Neural cell (in vitro differentiated cells): ENCODE measurements around the gene NFIA. TPM values are rescaled to one million over a fixed set of nuclear protein-coding genes. Genes with fewer than 3 reads are reported as not detected.
"Not testable (repeated sequence)": the region's sequence is repeated elsewhere in the genome, so short reads cannot be mapped to it uniquely, and the experiment has no call there.

Experiments used
- H2AFZ ChIP-seq: fragments of 200-600, 300-800 bp; sonication (generic), shearing (Covaris generic); 2 replicates; pipeline ENCODE4 v1.6.0; 2014; ENCODE audit warnings: low read depth, mild to moderate bottlenecking, antibody characterized with exemption, low read length, moderate library complexity
- H3F3A ChIP-seq: fragments of 200-600 bp; shearing (Covaris generic); 2 replicates; pipeline ENCODE4 v1.6.1; 2016; ENCODE audit warnings: mild to moderate bottlenecking, moderate library complexity, mixed read lengths, antibody characterized with exemption, low read length; ENCODE audit not compliant: insufficient read depth, poor library complexity, severe bottlenecking
- H3K27ac ChIP-seq: fragments of 200-600, 300-800 bp; sonication (generic), shearing (Covaris generic); 2 replicates; pipeline ENCODE4 v1.5.1; 2014; ENCODE audit warnings: mild to moderate bottlenecking, low read length, moderate library complexity
- H3K27me3 ChIP-seq: fragments of 300-800, 200-600 bp; sonication (generic), shearing (Covaris generic); 2 replicates; pipeline ENCODE4 v1.6.0; 2014; ENCODE audit warnings: mild to moderate bottlenecking, low read depth, low read length, moderate library complexity; ENCODE audit not compliant: insufficient read depth
- H3K36me3 ChIP-seq: fragments of 300-800, 200-600 bp; sonication (generic), shearing (Covaris generic); 2 replicates; pipeline ENCODE4 v1.5.1; 2014; ENCODE audit warnings: mild to moderate bottlenecking, antibody characterized with exemption, low read length, moderate library complexity; ENCODE audit not compliant: insufficient read depth
- H3K4me2 ChIP-seq: fragments of 300-800, 200-600 bp; sonication (generic), shearing (Covaris generic); 2 replicates; pipeline ENCODE4 v1.6.0; 2014; ENCODE audit warnings: mild to moderate bottlenecking, low read length
- H3K4me3 ChIP-seq: fragments of 300-800, 200-600 bp; sonication (generic), shearing (Covaris generic); 2 replicates; pipeline ENCODE4 v1.5.1; 2014; ENCODE audit warnings: mild to moderate bottlenecking, low read length, moderate library complexity
- H3K79me2 ChIP-seq: fragments of 200-600 bp; shearing (Covaris generic); replicated peaks from 2 replicates; pipeline ENCODE4 v1.6.0; 2014; ENCODE audit warnings: mild to moderate bottlenecking, low read length, moderate library complexity; ENCODE audit not compliant: insufficient read depth
- H3K9ac ChIP-seq: fragments of 300-800, 200-600 bp; sonication (generic), shearing (Covaris generic); 2 replicates; pipeline ENCODE4 v1.6.1; 2016; ENCODE audit warnings: mild to moderate bottlenecking, low read length, mixed read lengths
- H3K9me2 ChIP-seq: fragments of 200-600 bp; shearing (Covaris generic); 2 replicates; pipeline ENCODE4 v1.6.1; 2016; ENCODE audit warnings: mild to moderate bottlenecking, low read length, mixed read lengths; ENCODE audit not compliant: insufficient read depth
- H3K9me3 ChIP-seq: fragments of 200-600, 300-800 bp; sonication (generic), shearing (Covaris generic); 2 replicates; pipeline ENCODE4 v1.6.1; 2016; ENCODE audit warnings: mild to moderate bottlenecking, mixed run types, low read length, moderate library complexity, mixed read lengths
- H4K20me1 ChIP-seq: fragments of 200-600 bp; shearing (Covaris generic); 2 replicates; pipeline ENCODE4 v1.6.1; 2016; ENCODE audit warnings: mild to moderate bottlenecking, mixed run types; ENCODE audit not compliant: insufficient read depth
- CTCF ChIP-seq: fragments of 450-650 bp; IDR thresholded peaks from 2 replicates; pipeline ENCODE4 v1.5.1; 2014; ENCODE audit warnings: antibody characterized with exemption, mild to moderate bottlenecking, moderate library complexity; ENCODE audit not compliant: poor library complexity, severe bottlenecking
- EP300 ChIP-seq: fragments of 450-650 bp; conservative IDR thresholded peaks from 2 replicates; pipeline ENCODE4 v1.6.1; 2014; ENCODE audit warnings: antibody characterized with exemption, mild to moderate bottlenecking, moderate library complexity; ENCODE audit not compliant: poor library complexity, severe bottlenecking
- EZH2 ChIP-seq: fragments of 200-600, 300-800 bp; shearing (Covaris generic), sonication (generic); IDR thresholded peaks from 2 replicates; pipeline ENCODE4 v1.6.1; 2014; ENCODE audit warnings: antibody characterized with exemption, low read length, borderline replicate concordance, mild to moderate bottlenecking; ENCODE audit not compliant: insufficient read depth, poor library complexity, severe bottlenecking
- MXI1 ChIP-seq: fragments of 450-650 bp; conservative IDR thresholded peaks from 2 replicates; pipeline ENCODE4 v1.6.1; 2014; ENCODE audit warnings: antibody characterized with exemption, mild to moderate bottlenecking; ENCODE audit not compliant: poor library complexity, severe bottlenecking
- POLR2AphosphoS5 ChIP-seq: IDR thresholded peaks from 2 replicates; pipeline ENCODE4 v1.6.1; 2012
- RAD21 ChIP-seq: fragments of 450-650 bp; conservative IDR thresholded peaks from 2 replicates; pipeline ENCODE4 v1.6.1; 2014; ENCODE audit warnings: antibody characterized with exemption, mild to moderate bottlenecking, moderate library complexity
- REST ChIP-seq: IDR thresholded peaks from 2 replicates; pipeline ENCODE4 v1.6.1; 2012; ENCODE audit warnings: borderline replicate concordance
- SMC3 ChIP-seq: fragments of 450-650 bp; conservative IDR thresholded peaks from 2 replicates; pipeline ENCODE4 v1.6.1; 2014; ENCODE audit warnings: antibody characterized with exemption, mild to moderate bottlenecking, moderate library complexity; ENCODE audit not compliant: poor library complexity
- TAF1 ChIP-seq: IDR thresholded peaks from 2 replicates; pipeline ENCODE4 v1.6.1; 2012; ENCODE audit warnings: low read depth
- polyA plus RNA-seq: library from polyadenylated mRNA; depleted of rRNA; stranded (reverse); fragments of >200 nt; gene quantifications from 2 replicates; pipeline ENCODE4 v1.2.3, GENCODE V29; 2014

The NFIA gene
- polyA plus RNA-seq, 1 donor from 2014 or later, result 0.47 TPM

- Histone ChIP-seq H3K4me2 (no peak overlapping the region), H3K36me3 (no peaks in the 10 kb centered on the region), H3K27me3 (no peaks in the 10 kb centered on the region), H3K9me2 (no peaks in the 10 kb centered on the region), H4K20me1 (no peaks in the 10 kb centered on the region), H2AFZ (no peak overlapping the region), H3K27ac (no peak overlapping the region), H3F3A (no peaks in the 10 kb centered on the region), H3K9ac (no peak overlapping the region), H3K79me2 (no peaks in the 10 kb centered on the region), H3K4me3 (no peak overlapping the region), H3K9me3 (no peaks in the 10 kb centered on the region)
- no peak for TF ChIP-seq POLR2AphosphoS5
- no peak for TF ChIP-seq MXI1
- no peak for TF ChIP-seq SMC3
- TF ChIP-seq RAD21, result no peak
- TF ChIP-seq EZH2, result no peak
- no peak for TF ChIP-seq CTCF
- TF ChIP-seq EP300, result no peak
- TF ChIP-seq TAF1, result no peak
- no peak for TF ChIP-seq REST
These were observed 43.5 kb downstream of the NFIA start for GRCh38 chr1:61125895-61126294.

GRCh38 chr1:61126843-61127242, 44.5 kb downstream of the NFIA start:
- H3K27me3 ChIP-seq, H3K79me2 ChIP-seq, H3K27ac ChIP-seq, H3K9me2 ChIP-seq, H4K20me1 ChIP-seq, H2AFZ ChIP-seq, H3K4me2 ChIP-seq, H3K9me3 ChIP-seq, H3K4me3 ChIP-seq, H3K36me3 ChIP-seq, H3K9ac ChIP-seq, H3F3A ChIP-seq: not testable (repeated sequence)

GRCh38 chr1:61130338-61131000, 48.1 kb downstream of the NFIA start:
- Histone ChIP-seq H3K4me3 (no peak overlapping the region), H3K36me3 (no peaks in the 10 kb centered on the region), H3K9me2 (peaks cover 3% of the 10 kb centered on the region), H3K27me3 (no peaks in the 10 kb centered on the region), H3K9me3 (no peaks in the 10 kb centered on the region), H4K20me1 (no peaks in the 10 kb centered on the region), H3K9ac (no peak overlapping the region), H3K79me2 (no peaks in the 10 kb centered on the region), H3K4me2 (no peak overlapping the region), H2AFZ (no peak overlapping the region), H3K27ac (no peak overlapping the region), H3F3A (no peaks in the 10 kb centered on the region)
- TF ChIP-seq REST, result no peak
- no peak for TF ChIP-seq TAF1
- no peak for TF ChIP-seq RAD21
- TF ChIP-seq EP300, result no peak
